ENCODE measurements around the gene UNC50. TPM values are rescaled to one million over a fixed set of nuclear protein-coding genes. Genes with fewer than 3 reads are reported as not detected.

UNC50 gene
- 34.4 TPM for total RNA-seq

- peaks cover 25 to 34% of the 10 kb centered on the region in 2 donors for H3K4me1 ChIP-seq
- H3K4me3 ChIP-seq: peak within 1 kb of the TSS; percentile 77 to 98
- peak; percentile 58 to 93 for DNase-seq (ENCODE audit: low spot score in 2 of 2)
- no peaks in the 10 kb centered on the region for H3K9me3 ChIP-seq
- peaks cover 14 to 27% of the 10 kb centered on the region in 2 donors for H3K36me3 ChIP-seq
- peak in 1 of 3 experiments; percentile 10 for TF ChIP-seq CTCF (IDR thresholded peaks at IDR 0.05)
- peak within 1 kb of the TSS; percentile 96 for H3K27ac ChIP-seq
- intact Hi-C loops (cut with DNase I): loop anchor here (1.0 to 10.0 kb wide), 4 partner anchors 46 to 729 kb away; partner anchors contain the start of genes EIF5B, INPP4A, LIPT1 and TSGA10
- no peaks in the 10 kb centered on the region for H3K27me3 ChIP-seq
These were observed at the start of gene UNC50, which contains the start of gene COA5 for GRCh38 chr2:98608116-98608961. Gene UNC50 (plus strand): TSS chr2:98608589. CDS start chr2:98609760, 1,171 bp downstream. Gene COA5 (minus strand): TSS chr2:98608512. CDS start chr2:98608405, 107 bp downstream.

DNA sequence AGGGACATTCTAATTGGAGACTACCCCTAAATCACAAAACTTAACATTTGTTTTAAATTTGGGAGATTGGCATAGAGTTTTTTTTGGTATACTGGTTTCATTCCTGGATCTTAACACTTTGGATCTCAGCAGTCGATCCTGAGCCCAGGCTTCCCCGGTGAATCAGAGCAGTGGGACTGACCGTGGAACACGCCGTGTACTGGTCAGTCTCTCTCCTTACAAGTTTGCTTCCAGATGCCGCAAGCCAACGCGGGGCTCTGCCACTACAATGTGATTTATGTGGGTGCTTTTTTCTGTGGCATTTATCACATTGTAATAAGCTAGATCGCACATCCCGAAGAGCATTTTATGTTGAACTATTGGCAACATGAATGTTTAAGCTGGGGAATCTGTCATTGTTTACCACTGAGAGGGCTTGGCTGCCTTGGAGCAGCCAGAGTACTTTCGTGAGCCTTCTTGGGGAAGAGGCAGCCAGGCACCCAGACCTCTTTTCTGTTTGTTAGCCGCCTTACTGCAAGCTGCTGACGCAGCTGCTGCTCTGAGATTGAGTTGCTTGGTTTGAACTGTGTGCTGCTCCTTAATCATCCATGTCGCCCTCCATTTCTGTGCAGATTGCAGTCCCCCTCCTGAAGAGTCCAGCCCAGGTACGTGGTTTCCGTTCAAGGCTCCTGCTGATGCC is 49.4 kb upstream of the UNC50 start:
- intact Hi-C loops (cut with DNase I): no loop called here
- Histone ChIP-seq H3K27me3 (no peaks in the 10 kb centered on the region), H3K36me3 (peaks cover 21 to 38% of the 10 kb centered on the region in 2 donors), H3K27ac (peak overlapping the region in 1 of 2 donors; percentile 48), H3K4me3 (no peak overlapping the region), H3K9me3 (no peaks in the 10 kb centered on the region), H3K4me1 (peaks cover 0 to 16% of the 10 kb centered on the region in 2 donors)
- no peak for TF ChIP-seq CTCF (IDR thresholded peaks at IDR 0.05)
- DNase-seq (ENCODE audit: low spot score in 2 of 2): no peak

DNA sequence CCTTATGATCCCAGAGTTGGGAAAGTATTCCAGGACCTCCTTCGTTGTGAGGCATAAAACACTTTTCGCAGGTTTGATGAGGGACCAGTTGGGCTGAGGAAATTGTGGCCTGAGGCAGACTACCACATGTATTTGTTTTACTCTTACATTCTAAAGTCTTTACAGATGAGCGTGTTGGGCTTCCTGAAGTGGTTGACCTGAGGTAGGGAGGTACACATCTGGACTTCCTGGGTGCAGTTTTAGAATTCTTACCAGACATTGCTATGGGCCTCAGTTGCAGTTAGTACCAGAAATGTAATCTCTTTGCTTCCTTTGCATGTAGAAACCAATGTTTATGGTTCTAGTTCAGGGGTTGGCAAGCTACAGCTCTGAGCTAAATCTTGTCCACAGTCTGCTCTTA is 48.8 kb upstream of the UNC50 start:
- peak overlapping the region in 1 of 2 donors; percentile 48 for H3K27ac ChIP-seq
- H3K36me3 ChIP-seq: peaks cover 22 to 38% of the 10 kb centered on the region in 2 donors
- peaks cover 0 to 16% of the 10 kb centered on the region in 2 donors for H3K4me1 ChIP-seq
- H3K4me3 ChIP-seq: no peak overlapping the region
- DNase-seq (ENCODE audit: low spot score in 2 of 2): no peak
- intact Hi-C loops (cut with DNase I): no loop called here
- no peaks in the 10 kb centered on the region for H3K27me3 ChIP-seq
- no peaks in the 10 kb centered on the region for H3K9me3 ChIP-seq
- TF ChIP-seq CTCF (IDR thresholded peaks at IDR 0.05): no peak

GRCh38 chr2:98560256-98560771 is 48.1 kb upstream of the UNC50 start:
- Histone ChIP-seq H3K4me3 (no peak overlapping the region), H3K36me3 (peaks cover 22 to 39% of the 10 kb centered on the region in 2 donors), H3K9me3 (no peaks in the 10 kb centered on the region), H3K27ac (peak overlapping the region; percentile 89 to 90), H3K27me3 (no peaks in the 10 kb centered on the region), H3K4me1 (peaks cover 0 to 16% of the 10 kb centered on the region in 2 donors)
- DNase-seq (ENCODE audit: low spot score in 2 of 2): no peak
- no peak for TF ChIP-seq CTCF (IDR thresholded peaks at IDR 0.05)
- intact Hi-C loops (cut with DNase I): no loop called here

GRCh38 chr2:98561018-98561417 is 47.4 kb upstream of the UNC50 start:
- intact Hi-C loops (cut with DNase I): no loop called here
- Histone ChIP-seq H3K9me3 (no peaks in the 10 kb centered on the region), H3K27me3 (no peaks in the 10 kb centered on the region), H3K36me3 (peaks cover 27 to 39% of the 10 kb centered on the region in 2 donors), H3K4me3 (no peak overlapping the region), H3K4me1 (peaks cover 0 to 16% of the 10 kb centered on the region in 2 donors), H3K27ac (peak overlapping the region; percentile 89 to 90)
- no peak for DNase-seq (ENCODE audit: low spot score in 2 of 2)
- no peak for TF ChIP-seq CTCF (IDR thresholded peaks at IDR 0.05)
